GM19468 (cell line): ENCODE data around the gene ALAD.
"Not testable (repeated sequence)": the region's sequence is repeated elsewhere in the genome, so short reads cannot be mapped to it uniquely, and the experiment has no call there.

Source experiments
- ATAC-seq: cut with Tn5 transposase; IDR thresholded peaks from one replicate; pipeline ENCODE4 v1.9.1; 2021; ENCODE audit warnings: mild to moderate bottlenecking, moderate library complexity, moderate number of reproducible peaks; ENCODE audit not compliant: unreplicated experiment; ENCODE audit errors: extremely low read depth

The ALAD gene

GRCh38 chr9:113375057-113376023 is 25.7 kb downstream of the ALAD start:
- no peak for ATAC-seq

GRCh38 chr9:113373676-113374392 is 27.2 kb downstream of the ALAD start:
- no peak for ATAC-seq

GRCh38 chr9:113373256-113373655 is 27.8 kb downstream of the ALAD start:
- no peak for ATAC-seq

GRCh38 chr9:113372059-113372458 is 29.0 kb downstream of the ALAD start:
- no peak for ATAC-seq

GRCh38 chr9:113370806-113371325 is 30.2 kb downstream of the ALAD start:
- ATAC-seq, result no peak

- ATAC-seq, result no peak
Observed at GRCh38 chr9:113369855-113370140, 31.3 kb downstream of the ALAD start.

GRCh38 chr9:113368982-113369854 is 31.9 kb downstream of the ALAD start:
- no peak for ATAC-seq

- no peak for ATAC-seq
Observed at GRCh38 chr9:113368348-113368981, 32.6 kb downstream of the ALAD start.

GRCh38 chr9:113365652-113366051 is 35.4 kb downstream of the ALAD start:
- ATAC-seq, result not testable (repeated sequence)

- no peak for ATAC-seq
Observed at GRCh38 chr9:113364951-113365350, 36.1 kb downstream of the ALAD start.

- no peak for ATAC-seq
Observed at GRCh38 chr9:113363336-113363735, 37.7 kb downstream of the ALAD start.

- no peak for ATAC-seq
Observed at GRCh38 chr9:113361304-113362018, 39.6 kb downstream of the ALAD start.

GRCh38 chr9:113360242-113360842 is 40.7 kb downstream of the ALAD start:
- no peak for ATAC-seq

GRCh38 chr9:113359385-113359784 is 41.7 kb downstream of the ALAD start:
- no peak for ATAC-seq

GRCh38 chr9:113356686-113357292 is 44.3 kb downstream of the ALAD start:
- no peak for ATAC-seq

GRCh38 chr9:113355040-113355596 is 46.0 kb downstream of the ALAD start:
- no peak for ATAC-seq

- no peak for ATAC-seq
Observed at GRCh38 chr9:113352411-113352810, 48.7 kb downstream of the ALAD start.

- ATAC-seq, result no peak
Observed at GRCh38 chr9:113352006-113352405, 49.1 kb downstream of the ALAD start.
